Stomach (tissue), 9 donors: Measurements from ENCODE around the gene FCAR. TPM values are rescaled to one million over a fixed set of nuclear protein-coding genes. Genes with fewer than 3 reads are reported as not detected.
A peak's percentile ranks its signal among the peaks of the same experiment; 100 is the strongest.

Experiments
- DNase-seq, 2 donors: peaks; one replicate each; pipeline versions ENCODE4 v3.0.0 to v3.0.0-alpha.2; 2013 to 2019
- H3K27ac ChIP-seq, 5 donors: fragments of 200-600 bp in 4 of 5; sonication (generic) in 4 of 5; one replicate each; pipeline ENCODE4 v1.5.1; 2013 to 2019; ENCODE audit warnings: mild to moderate bottlenecking in 1 of 5, moderate library complexity in 1 of 5
- H3K27me3 ChIP-seq, 3 donors: fragments of 200-600 bp; sonication (generic); one replicate each; pipeline ENCODE4 v1.5.1; 2017 to 2019; ENCODE audit warnings: mixed run types in 1 of 3
- H3K36me3 ChIP-seq, 4 donors: fragments of 200-600 bp; sonication (generic); 1 replicate in 3 of 4; 2 replicates in 1 of 4; pipeline ENCODE4 v1.5.1; 2016 to 2019
- H3K4me1 ChIP-seq, 4 donors: fragments of 200-600 bp; sonication (generic); one replicate each; pipeline ENCODE4 v1.5.1; 2016 to 2019
- H3K4me3 ChIP-seq, 4 donors: fragments of 200-600 bp; sonication (generic) in 3 of 4; one replicate each; pipeline ENCODE4 v1.5.1; 2016 to 2019; ENCODE audit warnings: mild to moderate bottlenecking in 1 of 4
- H3K9me3 ChIP-seq, 4 donors: fragments of 200-600 bp; sonication (generic); one replicate each; pipeline ENCODE4 v1.5.1; 2016 to 2019
- CTCF ChIP-seq, 7 experiments: fragments of 450-650 bp in 4 of 7; fragments of 200-600 bp in 3 of 7; sonication (generic) in 3 of 7; IDR thresholded peaks; one replicate each; pipeline ENCODE4 v1.5.1; 2016 to 2019; ENCODE audit warnings: antibody characterized with exemption in 7 of 7, control low read depth in 2 of 7, mild to moderate bottlenecking in 1 of 7
- EP300 ChIP-seq: sonication (generic); formaldehyde crosslinking; IDR thresholded peaks from one replicate; pipeline ENCODE4 v1.6.1; 2017; ENCODE audit warnings: antibody characterized with exemption
- POLR2A ChIP-seq, 4 donors: fragments of 450-650 bp; IDR thresholded peaks; one replicate each; pipeline ENCODE4 v1.6.1; 2016; ENCODE audit warnings: antibody characterized with exemption in 4 of 4, control low read depth in 2 of 4, mild to moderate bottlenecking in 1 of 4, moderate library complexity in 1 of 4
- POLR2AphosphoS5 ChIP-seq, 3 donors: sonication (generic); formaldehyde crosslinking; IDR thresholded peaks; one replicate each; pipeline ENCODE4 v1.6.1; 2016; ENCODE audit warnings: antibody characterized with exemption in 3 of 3
- WGBS, 5 donors: extraction: QIAGEN DNeasy Blood & Tissue Kit in 3 of 5; methylation state at CpG; one replicate each; pipeline versions ENCODE4 v1.1.5 to v1.1.7; 2013 to 2018; 5-methylcytosine and 5-hydroxymethylcytosine counted together
- intact Hi-C: fragments of 100-400 bp; cut with DNase I; formaldehyde crosslinking; loops from one replicate; pipeline ENCODE4 v1.15.1; 2023; ENCODE audit warnings: low total_unique reads
- polyA plus RNA-seq, 3 donors: library from polyadenylated mRNA; stranded (reverse); fragments of 200-250 nt; gene quantifications; one replicate each; pipeline ENCODE4 v1.2.3, GENCODE V29; 2013
- total RNA-seq, 5 donors: library from RNA; depleted of rRNA; stranded (reverse); fragments of >200 nt; gene quantifications; one replicate each; pipeline versions ENCODE4 v1.1.0 to v1.2.3, GENCODE V29; 2014 to 2016
- donor health status: healthy with polysubstance abuse.
- donor health status: Bipolar disorder and iron deficiency.
- donor health status: healthy.

FCAR gene
- total and polyA plus RNA-seq, 8 donors: 0.15 to 2.2 (median 1.3) TPM; not detected in 5

DNA sequence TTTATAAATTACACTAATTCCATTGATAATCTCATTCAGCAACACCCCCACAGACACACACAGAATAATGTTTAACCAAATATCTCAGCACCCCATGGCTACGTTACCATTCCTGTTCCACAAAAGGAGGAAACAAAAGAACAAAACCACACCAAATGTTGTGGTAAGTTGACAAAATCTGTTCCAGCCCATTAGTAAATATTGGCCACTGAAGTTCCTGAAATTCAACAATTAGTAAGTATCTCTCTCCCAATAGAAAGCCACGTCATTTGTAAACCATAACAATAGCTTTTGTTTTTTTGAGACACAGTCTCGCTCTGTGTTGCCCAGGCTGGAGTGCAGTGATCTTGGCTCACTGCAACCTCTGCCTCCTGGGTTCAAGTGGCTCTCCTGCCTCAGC, 2.3 kb upstream of the FCAR start:
- H3K4me1 ChIP-seq: no peaks in the 10 kb centered on the region
- H3K27ac ChIP-seq: no peak overlapping the region
- DNase-seq: no peak
- peaks cover 0 to 12% (median 8%) of the 10 kb centered on the region in 4 donors for H3K9me3 ChIP-seq
- H3K4me3 ChIP-seq: no peak overlapping the region
- H3K36me3 ChIP-seq: no peaks in the 10 kb centered on the region
- TF ChIP-seq POLR2A (IDR thresholded peaks at IDR 0.05): no peak
- intact Hi-C loops: no loop called here
- H3K27me3 ChIP-seq: peaks cover 0 to 5% (median 0%) of the 10 kb centered on the region in 3 donors
- WGBS, 5 donors: 35 to 51% (median 41%) methylated on average over 3 of the region's 3 CpGs

DNA sequence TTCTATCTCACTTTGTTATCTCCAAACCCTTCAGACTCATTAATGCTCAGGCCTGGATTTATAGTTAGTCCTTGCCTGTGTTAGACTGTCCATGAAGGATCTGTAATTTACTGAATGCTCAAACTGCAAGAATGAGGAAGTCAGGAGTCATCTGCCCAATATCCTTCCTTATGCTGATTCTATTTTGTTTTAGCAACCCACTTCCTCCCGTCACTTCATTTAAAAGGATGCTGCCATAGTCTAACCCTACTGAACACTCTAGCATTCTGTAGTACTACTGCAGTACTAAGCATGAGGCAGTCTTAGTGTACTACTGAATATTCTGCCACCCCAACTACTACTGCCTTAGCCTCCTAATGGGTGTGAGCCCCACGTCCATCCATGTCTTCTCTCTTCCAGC, 1.5 kb downstream of the FCAR start:
- TF ChIP-seq POLR2AphosphoS5 (IDR thresholded peaks at IDR 0.05) (no peak), CTCF (IDR thresholded peaks at IDR 0.05) (no peak), EP300 (no peak), POLR2A (IDR thresholded peaks at IDR 0.05) (no peak)
- Histone ChIP-seq H3K4me1 (no peaks in the 10 kb centered on the region), H3K4me3 (peak overlapping the region in 1 of 4 donors; percentile 24), H3K36me3 (no peaks in the 10 kb centered on the region), H3K27ac (peak overlapping the region in 2 of 5 donors; percentile 43 to 62), H3K27me3 (peaks cover 0 to 5% (median 0%) of the 10 kb centered on the region in 3 donors), H3K9me3 (peaks cover 0 to 10% (median 2%) of the 10 kb centered on the region in 4 donors)
- 50 to 65% (median 56%) methylated on average over 2 of the region's 2 CpGs for WGBS, 5 donors
- intact Hi-C loops: no loop called here
- no peak for DNase-seq

DNA sequence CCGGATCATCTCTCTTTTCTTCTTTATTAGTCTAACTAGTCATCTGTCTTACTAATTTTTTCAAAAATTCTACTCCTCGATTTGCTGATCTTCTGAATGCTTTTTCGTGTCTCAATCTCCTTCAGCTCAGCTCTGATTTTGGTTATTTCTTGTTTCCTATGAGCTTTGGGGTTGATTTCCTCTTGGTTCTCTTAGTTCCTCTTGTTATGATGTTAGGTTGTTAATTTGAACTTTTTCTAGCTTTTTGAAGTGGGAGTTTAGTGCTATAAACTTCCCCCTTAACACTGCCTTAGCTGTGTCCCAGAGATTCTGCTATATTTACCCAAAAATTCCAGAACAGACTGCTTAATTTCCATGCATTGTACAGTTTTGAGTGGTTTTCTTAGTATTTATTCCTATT, 3.4 kb downstream of the FCAR start:
- DNase-seq: no peak
- H3K4me3 ChIP-seq: no peak overlapping the region

DNA sequence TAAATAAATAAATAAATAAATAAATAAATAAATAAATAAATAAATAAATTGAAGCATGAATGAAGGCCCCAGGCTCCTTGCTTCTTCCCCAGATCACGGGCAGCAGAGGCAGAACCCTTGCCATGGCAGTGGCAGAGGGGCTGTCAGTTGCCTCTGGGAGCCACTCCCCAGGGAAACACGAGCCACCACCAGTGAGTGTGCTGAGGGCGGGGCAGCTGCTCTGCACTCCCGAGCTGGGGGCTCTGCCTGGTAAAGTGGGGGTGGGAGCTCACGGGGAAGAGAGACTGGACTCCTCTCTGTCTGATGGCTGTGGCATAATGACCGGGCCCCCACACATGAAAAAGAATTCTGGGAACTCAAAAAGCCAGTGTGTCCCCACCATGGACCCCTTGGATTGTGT, 7.8 kb downstream of the FCAR start:
- H3K27ac ChIP-seq: no peak overlapping the region
- no peak overlapping the region for H3K4me3 ChIP-seq
- no peak for DNase-seq
- 54 to 61% (median 57%) methylated on average over 3 to 6 of the region's 6 CpGs for WGBS, 5 donors
- H3K27me3 ChIP-seq: peaks cover 0 to 46% (median 13%) of the 10 kb centered on the region in 3 donors
- H3K36me3 ChIP-seq: no peaks in the 10 kb centered on the region
- TF ChIP-seq EP300: no peak
- TF ChIP-seq POLR2AphosphoS5 (IDR thresholded peaks at IDR 0.05): no peak
- no peak for TF ChIP-seq CTCF (IDR thresholded peaks at IDR 0.05)
- TF ChIP-seq POLR2A (IDR thresholded peaks at IDR 0.05): no peak
- H3K4me1 ChIP-seq: no peaks in the 10 kb centered on the region
- intact Hi-C loops: no loop called here
- peaks cover 0 to 16% (median 4%) of the 10 kb centered on the region in 4 donors for H3K9me3 ChIP-seq

More for the DNA sequence above, 3.4 kb downstream of the FCAR start:
- intact Hi-C loops: no loop called here
- Histone ChIP-seq H3K27me3 (peaks cover 0 to 20% (median 13%) of the 10 kb centered on the region in 3 donors), H3K9me3 (peaks cover 0 to 8% (median 5%) of the 10 kb centered on the region in 4 donors), H3K36me3 (no peaks in the 10 kb centered on the region), H3K4me1 (no peaks in the 10 kb centered on the region), H3K27ac (no peak overlapping the region)
- 58 to 68% (median 65%) methylated on average over 3 of the region's 3 CpGs for WGBS, 5 donors
- no peak for TF ChIP-seq POLR2A (IDR thresholded peaks at IDR 0.05)
- no peak for TF ChIP-seq POLR2AphosphoS5 (IDR thresholded peaks at IDR 0.05)
- TF ChIP-seq EP300: no peak
- no peak for TF ChIP-seq CTCF (IDR thresholded peaks at IDR 0.05)

DNA sequence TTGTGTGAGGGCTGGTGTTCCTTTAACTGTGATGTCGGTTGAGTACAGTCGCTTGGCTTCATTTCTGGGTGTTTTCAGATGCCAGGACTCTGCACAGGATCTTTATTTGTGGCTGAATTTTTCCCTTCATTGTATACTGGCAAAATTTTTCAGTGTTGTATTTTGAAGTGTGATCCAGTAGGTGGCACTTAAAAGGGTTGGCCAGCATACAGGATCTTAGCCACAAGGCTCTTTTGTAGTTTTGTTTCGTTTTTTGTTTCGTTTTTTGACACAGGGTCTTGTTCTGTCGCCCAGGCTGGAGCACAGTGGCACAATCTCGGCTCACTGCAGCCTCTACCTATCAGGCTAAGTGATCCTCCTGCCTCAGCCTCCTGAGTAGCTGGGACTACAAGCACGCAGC, 8.7 kb downstream of the FCAR start:
- no peaks in the 10 kb centered on the region for H3K36me3 ChIP-seq
- no peak for DNase-seq
- H3K27ac ChIP-seq: no peak overlapping the region
- intact Hi-C loops: no loop called here
- no peak overlapping the region for H3K4me3 ChIP-seq
- H3K4me1 ChIP-seq: no peaks in the 10 kb centered on the region
- H3K9me3 ChIP-seq: peaks cover 0 to 16% (median 4%) of the 10 kb centered on the region in 4 donors
- TF ChIP-seq POLR2A (IDR thresholded peaks at IDR 0.05): no peak
- 61 to 68% (median 67%) methylated on average over 7 of the region's 7 CpGs for WGBS, 5 donors
- H3K27me3 ChIP-seq: peaks cover 0 to 51% (median 13%) of the 10 kb centered on the region in 3 donors
